PC-3 (cell line): ENCODE results near the gene MICOS13. TPM values are rescaled to one million over a fixed set of nuclear protein-coding genes. Genes with fewer than 3 reads are reported as not detected.

Experiments used
- ATAC-seq: fragments of 200-7000 bp; cut with Tn5 transposase; 2 replicates; pipeline ENCODE4 v1.9.1; 2020; ENCODE audit warnings: mild to moderate bottlenecking, moderate library complexity
- BruUV-seq: library from RNA; stranded (reverse); fragments of 400-500 nt; replicated peaks from 2 replicates; lab custom pipeline; 2021; lab: Mats Ljungman, UMichigan
- CTCF ChIA-PET: fragments of 300-600 bp; sonication (Branson Sonifier 250); formaldehyde crosslinking; loops from one replicate; lab custom pipeline; 2022; ENCODE audit warnings: antibody characterized with exemption; lab: Charles Lee
- POLR2A ChIA-PET: fragments of 300-600 bp; sonication (Branson Sonifier 250); formaldehyde crosslinking; loops from one replicate; lab custom pipeline; 2022; ENCODE audit warnings: antibody characterized with exemption; ENCODE audit not compliant: unreplicated experiment; lab: Charles Lee
- DNase-seq: peaks from one replicate; pipeline ENCODE4 v3.0.0-alpha.2; 2015
- H2AFZ ChIP-seq: fragments of 300-600 bp; sonication (generic); 2 replicates; pipeline ENCODE4 v1.6.0; 2016; ENCODE audit warnings: antibody characterized with exemption, low read length
- H3F3A ChIP-seq: fragments of 300-600 bp; sonication (generic); one replicate; pipeline ENCODE4 v1.6.0; 2017; ENCODE audit warnings: antibody characterized with exemption, low read length, control low read depth, mild to moderate bottlenecking; ENCODE audit not compliant: unreplicated experiment
- H3K27ac ChIP-seq: fragments of 300-600 bp; sonication (generic); 2 replicates; pipeline ENCODE4 v1.5.1; 2016; ENCODE audit warnings: mild to moderate bottlenecking, low read length
- H3K27me3 ChIP-seq: fragments of 300-600 bp; sonication (generic); 2 replicates; pipeline ENCODE4 v1.6.1; 2016; ENCODE audit warnings: low read length, mixed read lengths
- H3K36me3 ChIP-seq: fragments of 300-600 bp; sonication (generic); 2 replicates; pipeline ENCODE4 v1.6.1; 2016; ENCODE audit warnings: low read depth, mixed run types, low read length, mixed read lengths
- H3K4me1 ChIP-seq: fragments of 300-600 bp; sonication (generic); 2 replicates; pipeline ENCODE4 v1.5.1; 2016; ENCODE audit warnings: low read length; ENCODE audit not compliant: insufficient read depth
- H3K4me2 ChIP-seq: fragments of 300-600 bp; sonication (generic); 2 replicates; pipeline ENCODE4 v1.6.0; 2016; ENCODE audit warnings: low read length
- H3K4me3 ChIP-seq: fragments of 300-600 bp; sonication (generic); 2 replicates; pipeline ENCODE4 v1.5.1; 2016; ENCODE audit warnings: mild to moderate bottlenecking, low read length, mixed read lengths
- H3K79me2 ChIP-seq: fragments of 300-600 bp; sonication (generic); 2 replicates; pipeline ENCODE4 v1.6.1; 2017; ENCODE audit warnings: low read length, mixed read lengths
- H3K9ac ChIP-seq: fragments of 300-600 bp; sonication (generic); 2 replicates; pipeline ENCODE4 v1.6.0; 2016; ENCODE audit warnings: mild to moderate bottlenecking, low read length
- H3K9me2 ChIP-seq: fragments of 300-600 bp; sonication (generic); replicated peaks from 2 replicates; pipeline ENCODE4 v1.6.1; 2016; ENCODE audit warnings: mixed run types, low read length, mixed read lengths
- H3K9me3 ChIP-seq: fragments of 300-600 bp; sonication (generic); 2 replicates; pipeline ENCODE4 v1.6.1; 2016; ENCODE audit warnings: low read length, mixed read lengths
- H4K20me1 ChIP-seq: fragments of 300-600 bp; sonication (generic); 2 replicates; pipeline ENCODE4 v1.6.1; 2016; ENCODE audit warnings: low read length, mixed read lengths
- EZH2 ChIP-seq: fragments of 300-600 bp; sonication (generic); IDR thresholded peaks from one replicate; pipeline ENCODE4 v1.6.1; 2017; ENCODE audit warnings: antibody characterized with exemption, mild to moderate bottlenecking, low read length; ENCODE audit not compliant: unreplicated experiment
- EZH2phosphoT487 ChIP-seq: fragments of 300-600 bp; sonication (generic); IDR thresholded peaks from 2 replicates; pipeline ENCODE4 v1.6.1; 2018; ENCODE audit warnings: mild to moderate bottlenecking, antibody characterized with exemption, low read length, borderline replicate concordance
- intact Hi-C: fragments of 100-400 bp; cut with micrococcal nuclease; formaldehyde crosslinking; loops from 2 replicates; pipeline ENCODE4 v1.9.0; 2023
- total RNA-seq: library from RNA; depleted of rRNA; stranded (reverse); fragments of >200 nt; gene quantifications from 2 replicates; pipeline ENCODE4 v1.2.3, GENCODE V29; 2014
- TF ChIP-seq, protein P1 (sequence below): fragments of 300-600 bp; sonication (generic); conservative IDR thresholded peaks from 2 replicates; pipeline ENCODE4 v1.5.1; 2017; ENCODE audit warnings: antibody characterized with exemption, low read depth, mild to moderate bottlenecking, low read length

Gene MICOS13
- total RNA-seq, 1 experiment from 2014 or later, result 456 TPM

- no peaks in the 10 kb centered on the region for H3K4me1 ChIP-seq
- no peak overlapping the region for H3K4me3 ChIP-seq
- TF ChIP-seq EZH2phosphoT487 (no peak), EZH2 (no peak)
- TF ChIP-seq, protein P1, sequence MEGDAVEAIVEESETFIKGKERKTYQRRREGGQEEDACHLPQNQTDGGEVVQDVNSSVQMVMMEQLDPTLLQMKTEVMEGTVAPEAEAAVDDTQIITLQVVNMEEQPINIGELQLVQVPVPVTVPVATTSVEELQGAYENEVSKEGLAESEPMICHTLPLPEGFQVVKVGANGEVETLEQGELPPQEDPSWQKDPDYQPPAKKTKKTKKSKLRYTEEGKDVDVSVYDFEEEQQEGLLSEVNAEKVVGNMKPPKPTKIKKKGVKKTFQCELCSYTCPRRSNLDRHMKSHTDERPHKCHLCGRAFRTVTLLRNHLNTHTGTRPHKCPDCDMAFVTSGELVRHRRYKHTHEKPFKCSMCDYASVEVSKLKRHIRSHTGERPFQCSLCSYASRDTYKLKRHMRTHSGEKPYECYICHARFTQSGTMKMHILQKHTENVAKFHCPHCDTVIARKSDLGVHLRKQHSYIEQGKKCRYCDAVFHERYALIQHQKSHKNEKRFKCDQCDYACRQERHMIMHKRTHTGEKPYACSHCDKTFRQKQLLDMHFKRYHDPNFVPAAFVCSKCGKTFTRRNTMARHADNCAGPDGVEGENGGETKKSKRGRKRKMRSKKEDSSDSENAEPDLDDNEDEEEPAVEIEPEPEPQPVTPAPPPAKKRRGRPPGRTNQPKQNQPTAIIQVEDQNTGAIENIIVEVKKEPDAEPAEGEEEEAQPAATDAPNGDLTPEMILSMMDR, result no peak
- no peak overlapping the region for H3K4me2 ChIP-seq
- peaks cover 56% of the 10 kb centered on the region for H3K36me3 ChIP-seq
- H3K9me2 ChIP-seq, result no peaks in the 10 kb centered on the region
- no peak overlapping the region for H3K9ac ChIP-seq
- H3K9me3 ChIP-seq, result no peaks in the 10 kb centered on the region
- no peaks in the 10 kb centered on the region for H3F3A ChIP-seq
- no TSS peak for BruUV-seq
- no peak overlapping the region for H3K27ac ChIP-seq
- CTCF ChIA-PET, result no interaction called here
- POLR2A ChIA-PET, result no interaction called here
- H3K79me2 ChIP-seq, result peaks cover 30% of the 10 kb centered on the region
- no peak overlapping the region for H2AFZ ChIP-seq
- intact Hi-C loops, result no loop called here
- ATAC-seq (no peak), DNase-seq (no peak)
- peaks cover 8% of the 10 kb centered on the region; the same call in 1 of the 2 replicates for H4K20me1 ChIP-seq
- no peaks in the 10 kb centered on the region for H3K27me3 ChIP-seq
Measured at GRCh38 chr19:5711713-5712161, 31.4 kb upstream of the MICOS13 start.

- intact Hi-C loops, result no loop called here
- Histone ChIP-seq H3K27me3 (no peaks in the 10 kb centered on the region), H3K36me3 (peaks cover 61% of the 10 kb centered on the region), H3K4me3 (no peak overlapping the region), H4K20me1 (peaks cover 3% of the 10 kb centered on the region; the same call in 1 of the 2 replicates), H3K4me1 (no peaks in the 10 kb centered on the region), H3K9ac (no peak overlapping the region), H3K4me2 (no peak overlapping the region), H2AFZ (no peak overlapping the region), H3F3A (no peaks in the 10 kb centered on the region), H3K27ac (no peak overlapping the region), H3K9me2 (no peaks in the 10 kb centered on the region), H3K9me3 (no peaks in the 10 kb centered on the region), H3K79me2 (peaks cover 23% of the 10 kb centered on the region)
- ATAC-seq (no peak), DNase-seq (no peak)
- BruUV-seq, result TSS peak; percentile 1
- ChIA-PET CTCF (no interaction called here), POLR2A (no interaction called here)
- TF ChIP-seq, protein P1, result no peak
- TF ChIP-seq EZH2phosphoT487, result no peak
Measured at GRCh38 chr19:5711025-5711424, 30.7 kb upstream of the MICOS13 start.

- intact Hi-C loops, result no loop called here
- no peaks in the 10 kb centered on the region for H3K27me3 ChIP-seq
- CTCF ChIA-PET, result no interaction called here
- H3K79me2 ChIP-seq, result no peaks in the 10 kb centered on the region
- H2AFZ ChIP-seq, result no peak overlapping the region
- 0 out of 2 replicates have a peak, but pooled peaks cover 6% of the 10 kb centered on the region for H3K4me1 ChIP-seq
- H3F3A ChIP-seq, result no peaks in the 10 kb centered on the region
- ATAC-seq (no peak), DNase-seq (no peak)
- no peaks in the 10 kb centered on the region for H3K9me3 ChIP-seq
- H3K9me2 ChIP-seq, result no peaks in the 10 kb centered on the region
- no peak overlapping the region for H3K4me3 ChIP-seq
- no peaks in the 10 kb centered on the region for H4K20me1 ChIP-seq
- peaks cover 70% of the 10 kb centered on the region for H3K36me3 ChIP-seq
- TF ChIP-seq, protein P1, result no peak
- TF ChIP-seq EZH2phosphoT487 (no peak), EZH2 (no peak)
- H3K27ac ChIP-seq, result no peak overlapping the region
- no TSS peak for BruUV-seq
- H3K9ac ChIP-seq, result no peak overlapping the region
- POLR2A ChIA-PET, result no interaction called here
- no peak overlapping the region for H3K4me2 ChIP-seq
Measured at GRCh38 chr19:5707576-5708575, 27.6 kb upstream of the MICOS13 start.
